ENCODE data around the gene FOS.
"Not testable (repeated sequence)": the region's sequence is repeated elsewhere in the genome, so short reads cannot be mapped to it uniquely, and the experiment has no call there.

The FOS gene

GRCh38 chr14:75278422-75279152 lies at the start of gene FOS:
Gene FOS (plus strand): TSS chr14:75278828. CDS start chr14:75278983, 155 bp downstream.
- Mint-ChIP-seq H3K27me3 (peaks cover 19 to 21% of the 10 kb centered on the region in 2 donors), H3K27ac (peak within 1 kb of the TSS; percentile 99), H3K4me3 (peak within 1 kb of the TSS; percentile 92 to 98), H3K9me3 (no peaks in the 10 kb centered on the region), H3K36me3 (peaks cover 13 to 29% of the 10 kb centered on the region in 2 donors), H3K4me1 (peaks cover 42 to 72% of the 10 kb centered on the region in 2 donors)
- DNase-seq (peak; percentile 86), ATAC-seq (replicated peaks) (peak; percentile 80 to 87)

DNA sequence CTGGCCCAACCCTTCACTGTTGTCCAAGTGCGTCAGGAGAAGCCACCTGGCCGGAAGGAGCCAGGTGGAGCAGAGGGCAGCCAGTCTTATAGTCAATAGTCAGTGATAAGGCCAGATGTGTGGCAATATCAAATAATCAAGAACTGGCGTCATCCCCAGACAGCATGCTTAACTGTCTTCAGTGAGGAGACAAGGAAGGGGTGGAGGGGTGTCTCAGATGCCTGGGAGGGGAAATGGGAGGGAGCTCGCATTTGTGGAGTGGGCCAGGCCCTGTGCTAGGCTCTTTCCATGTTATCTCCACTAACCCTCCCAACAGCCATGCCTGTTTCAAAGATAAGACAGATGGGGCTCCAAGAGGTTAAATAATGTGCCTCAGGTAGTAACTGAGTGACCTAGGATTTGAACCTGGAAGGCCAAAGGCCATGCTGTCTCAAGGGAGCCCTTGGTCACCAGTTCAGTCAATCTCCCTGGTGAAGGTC lies 48.9 kb upstream of the FOS start:
- Mint-ChIP-seq H3K27ac (no peak overlapping the region), H3K4me3 (no peak overlapping the region), H3K36me3 (no peaks in the 10 kb centered on the region), H3K9me3 (no peaks in the 10 kb centered on the region), H3K27me3 (peaks cover 0 to 3% of the 10 kb centered on the region in 2 donors), H3K4me1 (peaks cover 37 to 46% of the 10 kb centered on the region in 2 donors)
- no peak for DNase-seq
- ATAC-seq (replicated peaks): no peak

DNA sequence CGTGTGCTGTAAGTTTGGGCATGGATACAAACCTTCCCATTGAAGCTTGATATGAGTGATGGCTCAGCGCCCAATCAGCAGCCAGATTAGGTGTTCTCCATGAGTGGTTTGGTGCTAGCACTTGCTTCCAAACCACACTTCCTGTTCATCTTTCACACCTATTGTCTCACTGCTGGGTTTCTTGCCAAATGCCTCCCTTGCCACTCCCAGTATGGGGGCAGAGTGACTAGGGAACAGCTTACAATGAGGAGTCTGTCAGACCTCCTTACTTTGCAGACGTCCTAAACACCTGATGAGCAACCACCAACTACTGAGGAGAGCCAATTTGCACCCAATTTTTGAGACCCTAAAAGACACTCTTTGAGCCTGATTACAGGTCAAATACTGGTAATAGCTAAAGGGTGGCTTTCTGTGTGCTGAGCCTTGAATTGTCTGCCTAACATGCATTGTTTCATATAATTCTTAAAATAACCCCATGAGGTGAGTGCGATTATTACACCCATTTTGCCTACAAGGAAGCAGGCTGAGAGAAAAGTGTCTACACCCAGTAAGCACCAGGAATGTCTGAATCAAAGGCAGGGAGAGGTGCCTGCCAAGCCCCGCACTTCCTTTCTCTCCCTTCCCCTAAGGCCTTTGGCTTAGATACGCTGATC lies 48.4 kb upstream of the FOS start:
- H3K27me3 Mint-ChIP-seq: peaks cover 0 to 4% of the 10 kb centered on the region in 2 donors
- H3K4me1 Mint-ChIP-seq: peaks cover 37 to 44% of the 10 kb centered on the region in 2 donors
- H3K27ac Mint-ChIP-seq: peak overlapping the region; percentile 59
- DNase-seq: no peak
- peak; percentile 62 to 73 for ATAC-seq (replicated peaks)
- no peaks in the 10 kb centered on the region for H3K9me3 Mint-ChIP-seq
- no peaks in the 10 kb centered on the region for H3K36me3 Mint-ChIP-seq
- H3K4me3 Mint-ChIP-seq: no peak overlapping the region

- Mint-ChIP-seq H3K4me1 (peaks cover 36 to 43% of the 10 kb centered on the region in 2 donors), H3K36me3 (no peaks in the 10 kb centered on the region), H3K27ac (no peak overlapping the region), H3K4me3 (no peak overlapping the region), H3K9me3 (no peaks in the 10 kb centered on the region), H3K27me3 (peaks cover 0 to 4% of the 10 kb centered on the region in 2 donors)
- DNase-seq (no peak), ATAC-seq (replicated peaks) (peak in 1 of 2 donors; percentile 30)
Observed at GRCh38 chr14:75231320-75231719, 47.3 kb upstream of the FOS start.

DNA sequence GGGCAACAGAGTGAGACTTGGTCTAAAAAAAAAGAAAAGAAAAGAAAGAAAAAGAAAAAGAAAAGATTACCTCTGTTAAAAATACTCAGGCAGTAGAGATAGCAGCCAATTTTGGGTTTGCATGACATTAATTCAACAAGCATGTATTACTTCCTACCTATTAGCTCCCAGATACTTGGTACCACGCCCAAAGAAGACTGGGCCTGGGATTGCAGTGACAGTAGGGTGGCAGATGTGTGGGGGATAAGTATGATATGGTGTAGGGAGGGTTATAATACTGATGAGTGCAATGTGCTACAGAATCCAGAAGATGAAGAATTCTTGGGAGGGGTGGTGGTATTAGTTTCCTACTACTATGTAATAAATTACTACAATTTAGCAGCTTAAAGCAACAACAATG lies 46.4 kb upstream of the FOS start:
- Mint-ChIP-seq H3K4me1 (peaks cover 30 to 40% of the 10 kb centered on the region in 2 donors), H3K27ac (no peak overlapping the region), H3K36me3 (no peaks in the 10 kb centered on the region), H3K27me3 (peaks cover 0 to 4% of the 10 kb centered on the region in 2 donors), H3K9me3 (no peaks in the 10 kb centered on the region), H3K4me3 (no peak overlapping the region)
- DNase-seq (no peak), ATAC-seq (replicated peaks) (no peak)

DNA sequence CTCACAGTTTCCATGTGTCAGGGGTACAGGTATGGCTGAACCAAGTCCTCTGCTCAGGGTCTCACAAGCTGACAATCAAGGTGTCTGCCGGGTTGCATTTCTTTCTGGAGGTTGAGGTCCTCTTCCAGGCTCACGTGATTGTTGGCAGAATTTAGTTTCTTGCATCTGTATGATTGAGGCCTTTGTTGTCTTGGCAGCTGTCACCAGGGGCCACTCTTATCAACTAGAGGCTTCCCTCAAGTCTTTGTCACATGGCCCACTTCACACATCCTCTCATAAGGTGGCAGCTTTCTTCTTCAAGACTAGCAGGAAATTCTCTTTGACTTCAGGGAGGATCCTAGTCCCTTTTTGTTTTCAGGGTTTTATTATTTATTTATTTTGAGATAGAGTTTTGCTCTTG lies 46.0 kb upstream of the FOS start:
- Mint-ChIP-seq H3K4me3 (no peak overlapping the region), H3K36me3 (no peaks in the 10 kb centered on the region), H3K4me1 (peaks cover 33 to 44% of the 10 kb centered on the region in 2 donors), H3K27ac (no peak overlapping the region), H3K9me3 (no peaks in the 10 kb centered on the region), H3K27me3 (peaks cover 2 to 4% of the 10 kb centered on the region in 2 donors)
- ATAC-seq (replicated peaks) (no peak), DNase-seq (no peak)

DNA sequence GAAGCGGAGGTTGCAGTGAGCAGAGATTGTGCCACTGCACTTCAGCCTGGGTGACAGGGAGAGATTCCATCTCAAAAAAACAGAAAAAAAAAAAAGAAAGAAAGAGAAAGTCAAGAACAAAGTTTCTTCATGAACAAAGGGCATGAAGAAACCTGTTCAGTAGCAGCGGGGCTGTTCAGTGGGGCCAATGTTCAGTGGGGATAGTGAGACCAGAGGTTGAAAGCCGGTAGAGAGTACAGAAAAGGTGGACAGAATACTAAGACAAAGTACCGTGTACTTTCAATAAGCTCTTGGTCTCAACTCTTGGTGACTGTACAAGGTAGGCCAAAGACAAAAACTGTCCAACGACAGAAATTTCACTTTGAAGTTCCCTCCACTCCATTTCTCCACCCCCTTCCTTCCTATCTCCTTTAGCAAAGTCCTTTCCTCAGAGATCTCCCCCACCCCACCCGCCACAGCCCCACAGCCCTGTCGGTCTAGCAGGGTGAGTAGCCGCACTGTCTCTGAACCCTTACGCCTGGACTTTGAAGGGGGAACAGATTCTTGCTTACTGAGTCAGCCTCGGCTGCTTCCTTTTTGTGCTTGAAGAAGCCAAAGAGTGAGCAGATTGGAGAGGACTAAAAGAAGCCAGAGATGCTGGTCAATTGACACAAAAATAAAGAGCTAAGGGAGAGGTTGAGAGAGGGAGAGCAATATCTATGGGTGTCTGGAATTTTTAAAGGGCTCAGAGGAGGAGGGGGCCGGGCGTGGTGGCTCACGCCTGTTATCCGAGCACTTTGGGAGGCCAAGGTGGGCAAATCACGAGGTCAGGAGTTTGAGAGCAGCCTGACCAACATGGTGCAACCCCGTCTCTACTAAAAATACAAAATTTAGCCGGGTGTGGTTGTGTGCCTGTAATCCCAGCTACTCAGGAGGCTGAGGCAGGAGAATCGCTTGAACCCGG lies 44.2 kb upstream of the FOS start:
- no peak for ATAC-seq (replicated peaks)
- no peak for DNase-seq
- peak overlapping the region; percentile 53 for H3K27ac Mint-ChIP-seq
- H3K36me3 Mint-ChIP-seq: no peaks in the 10 kb centered on the region
- no peaks in the 10 kb centered on the region for H3K9me3 Mint-ChIP-seq
- peaks cover 22 to 29% of the 10 kb centered on the region in 2 donors for H3K4me1 Mint-ChIP-seq
- H3K27me3 Mint-ChIP-seq: peaks cover 4 to 6% of the 10 kb centered on the region in 2 donors
- H3K4me3 Mint-ChIP-seq: peak overlapping the region in 1 of 2 donors; percentile 31

DNA sequence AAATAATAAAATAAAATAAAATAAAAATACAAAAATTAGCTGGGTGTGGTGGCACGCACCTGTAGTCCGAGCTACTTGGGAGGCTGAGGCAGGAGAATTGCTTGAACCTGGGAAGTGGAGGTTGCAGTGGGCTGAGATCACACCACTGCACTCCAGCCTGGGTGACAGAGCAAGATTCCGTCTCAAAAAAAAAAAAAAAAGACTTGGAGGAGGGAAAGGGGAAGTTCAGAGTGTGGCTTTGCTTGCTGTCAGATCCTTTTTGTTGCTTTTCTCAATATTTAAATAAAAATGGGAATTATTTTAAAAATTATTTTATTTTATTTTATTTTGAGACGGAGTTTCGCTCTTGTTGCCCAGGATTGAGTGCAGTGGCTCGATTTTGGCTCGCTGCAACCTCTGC lies 43.4 kb upstream of the FOS start:
- peaks cover 16 to 22% of the 10 kb centered on the region in 2 donors for H3K4me1 Mint-ChIP-seq
- H3K27ac Mint-ChIP-seq; DNase-seq; ATAC-seq (replicated peaks); H3K36me3 Mint-ChIP-seq; H3K4me3 Mint-ChIP-seq; H3K9me3 Mint-ChIP-seq; H3K27me3 Mint-ChIP-seq: not testable (repeated sequence)

DNA sequence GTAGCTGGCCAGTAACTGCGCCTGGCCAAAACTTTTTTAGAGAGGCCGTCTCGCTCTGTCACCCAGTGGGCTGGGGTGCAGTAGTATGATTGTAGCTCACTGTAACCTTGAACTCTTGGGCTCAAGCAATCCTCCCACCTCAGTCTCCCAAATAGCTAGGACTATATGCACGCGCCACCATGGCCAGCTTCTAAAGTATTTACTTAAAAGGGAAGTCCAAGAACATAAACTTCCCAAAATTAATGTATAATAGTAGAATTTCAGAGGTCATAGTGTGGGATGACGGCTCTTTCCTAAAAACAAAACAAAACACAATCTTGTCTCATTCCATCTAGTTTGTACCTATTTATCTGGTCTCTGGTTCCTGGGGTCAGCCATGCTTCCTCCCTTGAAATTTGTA lies 42.2 kb upstream of the FOS start:
- Mint-ChIP-seq H3K9me3 (no peaks in the 10 kb centered on the region), H3K4me3 (no peak overlapping the region), H3K27ac (no peak overlapping the region), H3K36me3 (no peaks in the 10 kb centered on the region), H3K27me3 (peaks cover 4 to 6% of the 10 kb centered on the region in 2 donors), H3K4me1 (peaks cover 7 to 10% of the 10 kb centered on the region in 2 donors)
- no peak for ATAC-seq (replicated peaks)
- DNase-seq: no peak

- H3K36me3 Mint-ChIP-seq: no peaks in the 10 kb centered on the region
- H3K4me3 Mint-ChIP-seq: no peak overlapping the region
- DNase-seq (no peak), ATAC-seq (replicated peaks) (no peak)
- no peaks in the 10 kb centered on the region for H3K9me3 Mint-ChIP-seq
- H3K27ac Mint-ChIP-seq: no peak overlapping the region
- H3K4me1 Mint-ChIP-seq: peaks cover 7 to 10% of the 10 kb centered on the region in 2 donors
- H3K27me3 Mint-ChIP-seq: peaks cover 4 to 6% of the 10 kb centered on the region in 2 donors
Observed at GRCh38 chr14:75236901-75237419, 41.7 kb upstream of the FOS start.

- Mint-ChIP-seq H3K9me3 (no peaks in the 10 kb centered on the region), H3K4me3 (no peak overlapping the region), H3K27ac (no peak overlapping the region), H3K4me1 (peaks cover 7 to 10% of the 10 kb centered on the region in 2 donors), H3K27me3 (peaks cover 4 to 6% of the 10 kb centered on the region in 2 donors), H3K36me3 (no peaks in the 10 kb centered on the region)
- DNase-seq (no peak), ATAC-seq (replicated peaks) (no peak)
Observed at GRCh38 chr14:75238756-75239455, 39.7 kb upstream of the FOS start.

GRCh38 chr14:75240781-75241180 lies 37.8 kb upstream of the FOS start:
- H3K27ac Mint-ChIP-seq: no peak overlapping the region
- no peak for ATAC-seq (replicated peaks)

GRCh38 chr14:75242546-75243273 lies 35.9 kb upstream of the FOS start:
- H3K36me3 Mint-ChIP-seq: no peaks in the 10 kb centered on the region
- no peaks in the 10 kb centered on the region for H3K9me3 Mint-ChIP-seq
- ATAC-seq (replicated peaks): no peak
- no peak for DNase-seq
- H3K4me3 Mint-ChIP-seq: no peak overlapping the region
- peaks cover 9 to 15% of the 10 kb centered on the region in 2 donors for H3K4me1 Mint-ChIP-seq
- H3K27ac Mint-ChIP-seq: no peak overlapping the region
- H3K27me3 Mint-ChIP-seq: peaks cover 0 to 3% of the 10 kb centered on the region in 2 donors

More at GRCh38 chr14:75240781-75241180, 37.8 kb upstream of the FOS start:
- H3K4me3 Mint-ChIP-seq: no peak overlapping the region
- no peaks in the 10 kb centered on the region for H3K9me3 Mint-ChIP-seq
- peaks cover 5 to 10% of the 10 kb centered on the region in 2 donors for H3K4me1 Mint-ChIP-seq
- no peaks in the 10 kb centered on the region for H3K36me3 Mint-ChIP-seq
- peaks cover 0 to 6% of the 10 kb centered on the region in 2 donors for H3K27me3 Mint-ChIP-seq
- DNase-seq: no peak
